Measurements from ENCODE around the gene SPARCL1.

GRCh38 chr4:87481377-87481776, 47.8 kb downstream of the SPARCL1 start:
- TF ChIP-seq CTCF (optimal IDR thresholded peaks at IDR 0.05 in 1 of 3, IDR thresholded peaks at IDR 0.05 in 1 of 3, conservative IDR thresholded peaks at IDR 0.05 in 1 of 3; ENCODE audit: extremely low read depth in 1 of 3, insufficient read depth in 2 of 3, low read length in 3 of 3) (no peak), EZH2 (IDR thresholded peaks at IDR 0.05; ENCODE audit: low read length) (no peak)
